K562 (cell line): ENCODE data around the gene USP2. TPM values are rescaled to one million over a fixed set of nuclear protein-coding genes. Genes with fewer than 3 reads are reported as not detected.
A peak's percentile ranks its signal among the peaks of the same experiment; 100 is the strongest.

ENCODE experiments used
- CCNT2 ChIP-seq: IDR thresholded peaks from 2 replicates; pipeline ENCODE4 v1.6.1; 2011; ENCODE audit warnings: borderline replicate concordance, low read depth, mild to moderate bottlenecking, moderate library complexity, mixed read lengths, low read length; ENCODE audit not compliant: insufficient read length; ENCODE audit errors: extremely low read depth
- COPS2 ChIP-seq: fragments of 450-650 bp; conservative IDR thresholded peaks from 2 replicates; pipeline ENCODE4 v1.6.1; 2016; ENCODE audit warnings: mild to moderate bottlenecking, moderate library complexity
- DIDO1 ChIP-seq: fragments of 450-650 bp; IDR thresholded peaks from 2 replicates; pipeline ENCODE4 v1.6.1; 2016; ENCODE audit warnings: low read depth, missing biosample characterization, missing genetic modification characterization
- FOXP4 ChIP-seq: sonication (generic); formaldehyde crosslinking; IDR thresholded peaks from 2 replicates; pipeline ENCODE4 v1.8.0; 2022; ENCODE audit warnings: mild to moderate bottlenecking, missing genetic modification reagents, borderline replicate concordance
- KDM5B ChIP-seq: fragments of 200-600 bp; sonication (generic); IDR thresholded peaks from 2 replicates; pipeline ENCODE4 v1.6.1; 2012; ENCODE audit warnings: low read depth, mild to moderate bottlenecking, moderate library complexity, low read length, control low read depth, inconsistent platforms; ENCODE audit not compliant: insufficient replicate concordance
- KHSRP ChIP-seq: fragments of 450-650 bp; IDR thresholded peaks from 2 replicates; pipeline ENCODE4 v1.6.1; 2017
- MED1 ChIP-seq: sonication (generic); formaldehyde crosslinking; IDR thresholded peaks from 2 replicates; pipeline ENCODE4 v1.8.1; 2023; ENCODE audit warnings: missing genetic modification reagents, borderline replicate concordance
- MEF2A ChIP-seq: IDR thresholded peaks from 2 replicates; pipeline ENCODE4 v1.6.1; 2011; ENCODE audit warnings: low read depth, mild to moderate bottlenecking, low read length, moderate library complexity; ENCODE audit not compliant: control insufficient read depth
- NCOR1 ChIP-seq: fragments of 450-650 bp; IDR thresholded peaks from 2 replicates; pipeline ENCODE4 v1.6.1; 2016; ENCODE audit warnings: mild to moderate bottlenecking, moderate library complexity
- NRF1 ChIP-seq, 2 experiments: fragments of 450-650 bp; IDR thresholded peaks in 1 of 2; conservative IDR thresholded peaks in 1 of 2; 2 replicates each; pipeline ENCODE4 v1.6.1; 2014; ENCODE audit warnings: mild to moderate bottlenecking in 2 of 2
- POLR2AphosphoS5 ChIP-seq: IDR thresholded peaks from 2 replicates; pipeline ENCODE4 v1.6.1; 2011; ENCODE audit warnings: mild to moderate bottlenecking, low read depth, low read length, moderate library complexity; ENCODE audit not compliant: control insufficient read depth, insufficient read depth
- RB1 ChIP-seq: fragments of 450-650 bp; IDR thresholded peaks from 2 replicates; pipeline ENCODE4 v1.6.1; 2017; ENCODE audit warnings: low read depth, mild to moderate bottlenecking
- RBBP5 ChIP-seq: fragments of 200-600 bp; sonication (generic); IDR thresholded peaks from 2 replicates; pipeline ENCODE4 v1.6.1; 2012; ENCODE audit warnings: borderline replicate concordance, mild to moderate bottlenecking, low read length, control low read depth, inconsistent platforms; ENCODE audit not compliant: insufficient read depth, poor library complexity, severe bottlenecking
- RFX1 ChIP-seq: fragments of 450-650 bp; IDR thresholded peaks from 2 replicates; pipeline ENCODE4 v1.6.1; 2016; ENCODE audit warnings: mild to moderate bottlenecking, moderate library complexity
- SAFB ChIP-seq: fragments of 200-400 bp; formaldehyde crosslinking; IDR thresholded peaks from 2 replicates; pipeline ENCODE4 v1.6.1; 2017; ENCODE audit warnings: low read depth, low read length, borderline replicate concordance
- SMAD3 ChIP-seq: fragments of 450-650 bp; formaldehyde crosslinking; conservative IDR thresholded peaks from 2 replicates; pipeline ENCODE4 v1.4.0; 2020; ENCODE audit warnings: mild to moderate bottlenecking
- SMARCC2 ChIP-seq: fragments of 450-650 bp; IDR thresholded peaks from 2 replicates; pipeline ENCODE4 v1.6.1; 2017; ENCODE audit warnings: antibody characterized with exemption, moderate library complexity, mild to moderate bottlenecking, low read depth
- TCFL5 ChIP-seq: fragments of 250-450 bp; sonication (Bioruptor Pico); conservative IDR thresholded peaks from 2 replicates; pipeline ENCODE4 v1.6.1; 2021; ENCODE audit warnings: mild to moderate bottlenecking, moderate library complexity, matching md5 sums
- YY1 ChIP-seq, 3 experiments: IDR thresholded peaks; 2 replicates each; pipeline ENCODE4 v1.6.1; 2011; ENCODE audit warnings: low read length in 2 of 3, mild to moderate bottlenecking in 2 of 3, moderate library complexity in 2 of 3, borderline replicate concordance in 1 of 3, control low read depth in 1 of 3, low read depth in 1 of 3; ENCODE audit not compliant: insufficient read depth in 3 of 3, insufficient replicate concordance in 2 of 3, control insufficient read depth in 1 of 3, insufficient read length in 1 of 3; ENCODE audit errors: extremely low read depth in 1 of 3
- ZFPM2 ChIP-seq: fragments of 250-450 bp; sonication (Bioruptor Pico); IDR thresholded peaks from 2 replicates; pipeline ENCODE4 v1.5.1; 2022; ENCODE audit warnings: mild to moderate bottlenecking
- ZNF586 ChIP-seq: fragments of 450-650 bp; formaldehyde crosslinking; conservative IDR thresholded peaks from 2 replicates; pipeline ENCODE4 v1.4.0; 2020; ENCODE audit warnings: mild to moderate bottlenecking, moderate library complexity
- ZNF717 ChIP-seq: fragments of 250-450 bp; sonication (Bioruptor Pico); IDR thresholded peaks from 2 replicates; pipeline ENCODE4 v1.5.0; 2021
- polyA plus RNA-seq, 8 experiments: library from polyadenylated mRNA; depleted of rRNA in 4 of 8; stranded (reverse) in 5 of 8; unstranded in 3 of 8; fragments of >200 nt; fragmentation: Nextera tagmentation in 2 of 8; fragmentation: Illumina TruSeq in 1 of 8; extraction: Ambion mirVana in 2 of 8; extraction: Trizol in 1 of 8; gene quantifications; 2 replicates each; pipeline versions ENCODE4 v1.2.1 to v1.2.3, GENCODE V29; 2011 to 2014; ENCODE audit warnings: inconsistent platforms in 1 of 8, missing spikeins in 1 of 8
- total RNA-seq, 7 experiments: library from RNA; depleted of rRNA in 6 of 7; stranded (reverse); fragments of >200 nt in 6 of 7; fragmentation: Illumina TruSeq in 2 of 7; extraction: Trizol in 2 of 7; gene quantifications; 2 replicates each; pipeline versions ENCODE4 v1.2.1 to v1.2.3, GENCODE V29; 2011 to 2021; ENCODE audit warnings: low replicate concordance in 1 of 7
- TF ChIP-seq, protein P1 (sequence below): sonication (generic); formaldehyde crosslinking; IDR thresholded peaks from 2 replicates; pipeline ENCODE4 v1.8.0; 2022; ENCODE audit warnings: missing genetic modification reagents, mild to moderate bottlenecking, borderline replicate concordance
- TF ChIP-seq, protein P2 (sequence below): fragments of 250-450 bp; sonication (Bioruptor Pico); IDR thresholded peaks from 2 replicates; pipeline ENCODE4 v1.8.0; 2021; ENCODE audit warnings: moderate library complexity, mild to moderate bottlenecking, inconsistent platforms

Gene USP2
- total and polyA plus RNA-seq, 9 of the 15 experiments (the other 6 are each of a cell fraction or from before 2014, with no cell fraction given): 2.8 to 16.9 (median 3.9) TPM

DNA sequence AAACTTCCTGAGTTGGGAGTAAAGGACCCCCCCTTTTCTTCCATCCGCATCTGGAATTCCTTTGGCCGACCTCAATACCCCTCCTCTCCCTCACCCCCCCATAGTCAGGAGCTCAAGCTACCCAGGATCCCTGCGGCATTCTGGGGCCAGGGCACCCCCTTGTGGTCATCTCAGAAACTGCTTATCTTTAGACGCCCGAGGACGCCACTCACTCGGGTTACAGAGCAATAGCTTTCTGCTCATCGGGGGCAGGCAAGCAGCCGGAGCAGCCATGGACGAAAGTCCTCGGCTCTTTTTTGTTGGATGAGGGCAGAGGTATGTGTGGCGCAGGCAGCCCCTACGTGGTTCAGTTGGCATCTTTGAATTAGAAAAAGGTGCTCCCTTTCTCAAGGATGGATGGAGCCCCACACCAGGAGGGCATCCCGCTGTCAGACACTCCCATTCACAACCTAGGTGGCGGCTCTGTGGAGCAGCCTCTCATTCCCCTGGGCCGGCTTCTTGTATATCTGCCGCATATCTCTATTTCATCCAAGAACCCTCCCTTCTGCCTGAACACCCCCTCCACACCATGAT lies 43.1 kb downstream of the USP2 start (continued):
- TF ChIP-seq, protein P1, sequence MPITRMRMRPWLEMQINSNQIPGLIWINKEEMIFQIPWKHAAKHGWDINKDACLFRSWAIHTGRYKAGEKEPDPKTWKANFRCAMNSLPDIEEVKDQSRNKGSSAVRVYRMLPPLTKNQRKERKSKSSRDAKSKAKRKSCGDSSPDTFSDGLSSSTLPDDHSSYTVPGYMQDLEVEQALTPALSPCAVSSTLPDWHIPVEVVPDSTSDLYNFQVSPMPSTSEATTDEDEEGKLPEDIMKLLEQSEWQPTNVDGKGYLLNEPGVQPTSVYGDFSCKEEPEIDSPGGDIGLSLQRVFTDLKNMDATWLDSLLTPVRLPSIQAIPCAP (CRISPR knock-in tag): no peak
- TF ChIP-seq YY1 (IDR thresholded peaks at IDR 0.05; ENCODE audit: borderline replicate concordance in 1 of 3, control insufficient read depth in 1 of 3, extremely low read depth in 1 of 3, insufficient read depth in 3 of 3, insufficient read length in 1 of 3, insufficient replicate concordance in 2 of 3, low read depth in 1 of 3, low read length in 2 of 3) (peak in 2 of 3 experiments; percentile 20 to 40), CCNT2 (no peak), RB1 (peak; percentile 54; the same call in 1 of the 2 replicates), ZNF586 (CRISPR knock-in tag) (no peak), KHSRP (no peak), KDM5B (peak; percentile 17), POLR2AphosphoS5 (no peak), RFX1 (no peak), ZNF717 (CRISPR knock-in tag) (no peak), MED1 (CRISPR knock-in tag) (no peak), MEF2A (no peak), DIDO1 (tag) (no peak), NRF1 (conservative IDR thresholded peaks at IDR 0.05 in 1 of 2, IDR thresholded peaks at IDR 0.05 in 1 of 2) (0 out of 4 replicates have a peak, but pooled peaks of 1 of the 2 experiments have one; percentile 21), COPS2 (no peak), RBBP5 (no peak), SMAD3 (CRISPR knock-in tag) (no peak), SAFB (no peak), TCFL5 (CRISPR knock-in tag) (no peak), FOXP4 (CRISPR knock-in tag) (no peak), NCOR1 (no peak), SMARCC2 (no peak), ZFPM2 (CRISPR knock-in tag) (no peak)
- TF ChIP-seq, protein P2, sequence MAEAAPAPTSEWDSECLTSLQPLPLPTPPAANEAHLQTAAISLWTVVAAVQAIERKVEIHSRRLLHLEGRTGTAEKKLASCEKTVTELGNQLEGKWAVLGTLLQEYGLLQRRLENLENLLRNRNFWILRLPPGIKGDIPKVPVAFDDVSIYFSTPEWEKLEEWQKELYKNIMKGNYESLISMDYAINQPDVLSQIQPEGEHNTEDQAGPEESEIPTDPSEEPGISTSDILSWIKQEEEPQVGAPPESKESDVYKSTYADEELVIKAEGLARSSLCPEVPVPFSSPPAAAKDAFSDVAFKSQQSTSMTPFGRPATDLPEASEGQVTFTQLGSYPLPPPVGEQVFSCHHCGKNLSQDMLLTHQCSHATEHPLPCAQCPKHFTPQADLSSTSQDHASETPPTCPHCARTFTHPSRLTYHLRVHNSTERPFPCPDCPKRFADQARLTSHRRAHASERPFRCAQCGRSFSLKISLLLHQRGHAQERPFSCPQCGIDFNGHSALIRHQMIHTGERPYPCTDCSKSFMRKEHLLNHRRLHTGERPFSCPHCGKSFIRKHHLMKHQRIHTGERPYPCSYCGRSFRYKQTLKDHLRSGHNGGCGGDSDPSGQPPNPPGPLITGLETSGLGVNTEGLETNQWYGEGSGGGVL (CRISPR knock-in tag): no peak
